PC-3 (cell line): Measurements from ENCODE around the gene PRTN3. TPM values are rescaled to one million over a fixed set of nuclear protein-coding genes. Genes with fewer than 3 reads are reported as not detected.

Source experiments
- ATAC-seq: fragments of 200-7000 bp; cut with Tn5 transposase; 2 replicates; pipeline ENCODE4 v1.9.1; 2020; ENCODE audit warnings: mild to moderate bottlenecking, moderate library complexity
- BruUV-seq: library from RNA; stranded (reverse); fragments of 400-500 nt; replicated peaks from 2 replicates; lab custom pipeline; 2021; lab: Mats Ljungman, UMichigan
- CTCF ChIA-PET: fragments of 300-600 bp; sonication (Branson Sonifier 250); formaldehyde crosslinking; loops from one replicate; lab custom pipeline; 2022; ENCODE audit warnings: antibody characterized with exemption; lab: Charles Lee
- POLR2A ChIA-PET: fragments of 300-600 bp; sonication (Branson Sonifier 250); formaldehyde crosslinking; loops from one replicate; lab custom pipeline; 2022; ENCODE audit warnings: antibody characterized with exemption; ENCODE audit not compliant: unreplicated experiment; lab: Charles Lee
- DNase-seq: peaks from one replicate; pipeline ENCODE4 v3.0.0-alpha.2; 2015
- H2AFZ ChIP-seq: fragments of 300-600 bp; sonication (generic); 2 replicates; pipeline ENCODE4 v1.6.0; 2016; ENCODE audit warnings: antibody characterized with exemption, low read length
- H3F3A ChIP-seq: fragments of 300-600 bp; sonication (generic); one replicate; pipeline ENCODE4 v1.6.0; 2017; ENCODE audit warnings: antibody characterized with exemption, low read length, control low read depth, mild to moderate bottlenecking; ENCODE audit not compliant: unreplicated experiment
- H3K27ac ChIP-seq: fragments of 300-600 bp; sonication (generic); 2 replicates; pipeline ENCODE4 v1.5.1; 2016; ENCODE audit warnings: mild to moderate bottlenecking, low read length
- H3K27me3 ChIP-seq: fragments of 300-600 bp; sonication (generic); 2 replicates; pipeline ENCODE4 v1.6.1; 2016; ENCODE audit warnings: low read length, mixed read lengths
- H3K36me3 ChIP-seq: fragments of 300-600 bp; sonication (generic); 2 replicates; pipeline ENCODE4 v1.6.1; 2016; ENCODE audit warnings: low read depth, mixed run types, low read length, mixed read lengths
- H3K4me1 ChIP-seq: fragments of 300-600 bp; sonication (generic); 2 replicates; pipeline ENCODE4 v1.5.1; 2016; ENCODE audit warnings: low read length; ENCODE audit not compliant: insufficient read depth
- H3K4me2 ChIP-seq: fragments of 300-600 bp; sonication (generic); 2 replicates; pipeline ENCODE4 v1.6.0; 2016; ENCODE audit warnings: low read length
- H3K4me3 ChIP-seq: fragments of 300-600 bp; sonication (generic); 2 replicates; pipeline ENCODE4 v1.5.1; 2016; ENCODE audit warnings: mild to moderate bottlenecking, low read length, mixed read lengths
- H3K79me2 ChIP-seq: fragments of 300-600 bp; sonication (generic); 2 replicates; pipeline ENCODE4 v1.6.1; 2017; ENCODE audit warnings: low read length, mixed read lengths
- H3K9ac ChIP-seq: fragments of 300-600 bp; sonication (generic); 2 replicates; pipeline ENCODE4 v1.6.0; 2016; ENCODE audit warnings: mild to moderate bottlenecking, low read length
- H3K9me2 ChIP-seq: fragments of 300-600 bp; sonication (generic); replicated peaks from 2 replicates; pipeline ENCODE4 v1.6.1; 2016; ENCODE audit warnings: mixed run types, low read length, mixed read lengths
- H3K9me3 ChIP-seq: fragments of 300-600 bp; sonication (generic); 2 replicates; pipeline ENCODE4 v1.6.1; 2016; ENCODE audit warnings: low read length, mixed read lengths
- H4K20me1 ChIP-seq: fragments of 300-600 bp; sonication (generic); 2 replicates; pipeline ENCODE4 v1.6.1; 2016; ENCODE audit warnings: low read length, mixed read lengths
- CTCF ChIP-seq: fragments of 300-600 bp; sonication (generic); conservative IDR thresholded peaks from 2 replicates; pipeline ENCODE4 v1.5.1; 2017; ENCODE audit warnings: antibody characterized with exemption, low read depth, mild to moderate bottlenecking, low read length
- EZH2 ChIP-seq: fragments of 300-600 bp; sonication (generic); IDR thresholded peaks from one replicate; pipeline ENCODE4 v1.6.1; 2017; ENCODE audit warnings: antibody characterized with exemption, mild to moderate bottlenecking, low read length; ENCODE audit not compliant: unreplicated experiment
- EZH2phosphoT487 ChIP-seq: fragments of 300-600 bp; sonication (generic); IDR thresholded peaks from 2 replicates; pipeline ENCODE4 v1.6.1; 2018; ENCODE audit warnings: mild to moderate bottlenecking, antibody characterized with exemption, low read length, borderline replicate concordance
- intact Hi-C: fragments of 100-400 bp; cut with micrococcal nuclease; formaldehyde crosslinking; loops from 2 replicates; pipeline ENCODE4 v1.9.0; 2023
- total RNA-seq: library from RNA; depleted of rRNA; stranded (reverse); fragments of >200 nt; gene quantifications from 2 replicates; pipeline ENCODE4 v1.2.3, GENCODE V29; 2014

Gene PRTN3
- total RNA-seq, 1 experiment from 2014 or later = 0.29 TPM

- H2AFZ ChIP-seq = no peak overlapping the region
- no peak overlapping the region for H3K9ac ChIP-seq
- H3K9me3 ChIP-seq = no peaks in the 10 kb centered on the region
- TF ChIP-seq EZH2 (no peak), EZH2phosphoT487 (no peak), CTCF (no peak)
- ChIA-PET POLR2A (no interaction called here), CTCF (interaction anchor here (0.7 kb wide), 1 partner anchor 120 kb away, joined by 4 read pairs; no protein-coding TSS in a partner anchor)
- no peaks in the 10 kb centered on the region for H3K9me2 ChIP-seq
- DNase-seq (no peak), ATAC-seq (no peak)
- BruUV-seq = no TSS peak
- intact Hi-C loops = no loop called here
- peaks cover 9% of the 10 kb centered on the region; the same call in 1 of the 2 replicates for H3K4me1 ChIP-seq
- no peak overlapping the region for H3K4me3 ChIP-seq
- H3K4me2 ChIP-seq = no peak overlapping the region
- no peak overlapping the region for H3K27ac ChIP-seq
- H3K27me3 ChIP-seq = no peaks in the 10 kb centered on the region
- no peaks in the 10 kb centered on the region for H3K79me2 ChIP-seq
- H3K36me3 ChIP-seq = peaks cover 5% of the 10 kb centered on the region; the same call in 1 of the 2 replicates
- H3F3A ChIP-seq = no peaks in the 10 kb centered on the region
- H4K20me1 ChIP-seq = no peaks in the 10 kb centered on the region
These were observed 42.2 kb downstream of the PRTN3 start for GRCh38 chr19:882871-883497.

GRCh38 chr19:883661-884211 is 42.9 kb downstream of the PRTN3 start:
- H2AFZ ChIP-seq = no peak overlapping the region
- H3K27ac ChIP-seq = peak overlapping the region; percentile 48
- H3K9me2 ChIP-seq = no peaks in the 10 kb centered on the region
- H3K9ac ChIP-seq = no peak overlapping the region
- ChIA-PET POLR2A (no interaction called here), CTCF (interaction anchor here (0.7 kb wide), 1 partner anchor 119 kb away, joined by 4 read pairs; no protein-coding TSS in a partner anchor)
- H3F3A ChIP-seq = no peaks in the 10 kb centered on the region
- no TSS peak for BruUV-seq
- peaks cover 5% of the 10 kb centered on the region; the same call in 1 of the 2 replicates for H3K36me3 ChIP-seq
- no peaks in the 10 kb centered on the region for H3K79me2 ChIP-seq
- H3K27me3 ChIP-seq = no peaks in the 10 kb centered on the region
- H3K4me1 ChIP-seq = peaks cover 9% of the 10 kb centered on the region; the same call in 1 of the 2 replicates
- DNase-seq (peak; percentile 91), ATAC-seq (peak; percentile 98)
- H3K4me2 ChIP-seq = no peak overlapping the region
- TF ChIP-seq CTCF = peak; percentile 67
- TF ChIP-seq EZH2 = no peak
- TF ChIP-seq EZH2phosphoT487 = peak; percentile 84
- H4K20me1 ChIP-seq = no peaks in the 10 kb centered on the region
- no peaks in the 10 kb centered on the region for H3K9me3 ChIP-seq
- H3K4me3 ChIP-seq = no peak overlapping the region
- intact Hi-C loops = no loop called here
